ENCODE data around the gene RPL15. TPM values are rescaled to one million over a fixed set of nuclear protein-coding genes. Genes with fewer than 3 reads are reported as not detected.

The RPL15 gene
- polyA plus RNA-seq, 1 donor (not counting 4 experiments of a cell fraction or from before 2014, with no cell fraction given), result 3,052 TPM

DNA sequence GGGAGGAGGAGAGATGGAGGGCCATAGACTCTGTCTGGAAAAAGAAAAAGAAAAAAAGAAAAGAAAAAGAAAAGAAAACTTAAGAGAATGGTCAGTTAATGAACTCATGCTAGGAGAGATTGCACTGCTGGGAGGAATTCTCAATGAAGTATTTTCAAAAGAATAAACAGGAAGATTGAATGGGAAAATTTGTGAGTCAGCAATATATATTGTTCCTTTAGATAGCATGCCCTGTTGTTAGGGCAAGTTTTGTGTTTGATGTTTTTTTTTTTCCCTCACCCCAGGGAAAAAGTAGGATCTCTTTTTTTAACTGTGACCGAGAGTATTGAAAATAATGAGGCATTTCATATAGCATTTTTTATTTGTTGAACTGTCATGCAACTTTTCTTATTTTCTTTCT lies 20.4 kb downstream of the RPL15 start:
- Histone ChIP-seq H4K20me1 (ENCODE audit: control insufficient read depth, extremely low read depth, insufficient read depth, low read length) (no peaks in the 10 kb centered on the region), H2AFZ (ENCODE audit: control insufficient read depth, low read length) (no peak overlapping the region), H3K27ac (ENCODE audit: control insufficient read depth, insufficient read depth, low read length) (no peak overlapping the region), H3K4me1 (ENCODE audit: control insufficient read depth, extremely low read depth, insufficient read depth, low read length) (no peaks in the 10 kb centered on the region), H3K27me3 (ENCODE audit: control insufficient read depth, extremely low read depth, insufficient read depth, low read length) (no peaks in the 10 kb centered on the region), H3K9ac (ENCODE audit: control insufficient read depth, extremely low read depth, insufficient read depth, low read length) (no peak overlapping the region), H3K9me3 (ENCODE audit: control insufficient read depth, low read depth, low read length) (no peaks in the 10 kb centered on the region), H3K79me2 (ENCODE audit: control insufficient read depth, insufficient read depth, low read length) (no peaks in the 10 kb centered on the region), H3K36me3 (ENCODE audit: control insufficient read depth in 2 of 2, extremely low read depth in 1 of 2, insufficient read depth in 2 of 2, low read length in 2 of 2) (no peaks in the 10 kb centered on the region), H3K9me1 (ENCODE audit: control insufficient read depth, extremely low read depth, insufficient read depth, low read length) (no peaks in the 10 kb centered on the region), H3K4me3 (ENCODE audit: control insufficient read depth in 2 of 3, extremely low read depth in 1 of 3, insufficient read depth in 2 of 3, low read depth in 1 of 3, low read length in 3 of 3) (no peak overlapping the region), H3K4me2 (ENCODE audit: control insufficient read depth, extremely low read depth, insufficient read depth, low read depth, low read length) (no peak overlapping the region)
- TF ChIP-seq, protein P1, sequence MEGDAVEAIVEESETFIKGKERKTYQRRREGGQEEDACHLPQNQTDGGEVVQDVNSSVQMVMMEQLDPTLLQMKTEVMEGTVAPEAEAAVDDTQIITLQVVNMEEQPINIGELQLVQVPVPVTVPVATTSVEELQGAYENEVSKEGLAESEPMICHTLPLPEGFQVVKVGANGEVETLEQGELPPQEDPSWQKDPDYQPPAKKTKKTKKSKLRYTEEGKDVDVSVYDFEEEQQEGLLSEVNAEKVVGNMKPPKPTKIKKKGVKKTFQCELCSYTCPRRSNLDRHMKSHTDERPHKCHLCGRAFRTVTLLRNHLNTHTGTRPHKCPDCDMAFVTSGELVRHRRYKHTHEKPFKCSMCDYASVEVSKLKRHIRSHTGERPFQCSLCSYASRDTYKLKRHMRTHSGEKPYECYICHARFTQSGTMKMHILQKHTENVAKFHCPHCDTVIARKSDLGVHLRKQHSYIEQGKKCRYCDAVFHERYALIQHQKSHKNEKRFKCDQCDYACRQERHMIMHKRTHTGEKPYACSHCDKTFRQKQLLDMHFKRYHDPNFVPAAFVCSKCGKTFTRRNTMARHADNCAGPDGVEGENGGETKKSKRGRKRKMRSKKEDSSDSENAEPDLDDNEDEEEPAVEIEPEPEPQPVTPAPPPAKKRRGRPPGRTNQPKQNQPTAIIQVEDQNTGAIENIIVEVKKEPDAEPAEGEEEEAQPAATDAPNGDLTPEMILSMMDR (optimal IDR thresholded peaks at IDR 0.05 in 1 of 3, IDR thresholded peaks at IDR 0.05 in 1 of 3, conservative IDR thresholded peaks at IDR 0.05 in 1 of 3; ENCODE audit: extremely low read depth in 1 of 3, insufficient read depth in 2 of 3, low read length in 3 of 3), result no peak
- TF ChIP-seq EZH2 (IDR thresholded peaks at IDR 0.05; ENCODE audit: low read length), result no peak
- no peak for FAIRE-seq
- no peak for DNase-seq (ENCODE audit: low read depth, low spot score)
- dilution Hi-C loops (cut with MboI; ENCODE audit: extremely low pct_ligation_motif_present, low sequenced_read_pairs), result no loop called here

DNA sequence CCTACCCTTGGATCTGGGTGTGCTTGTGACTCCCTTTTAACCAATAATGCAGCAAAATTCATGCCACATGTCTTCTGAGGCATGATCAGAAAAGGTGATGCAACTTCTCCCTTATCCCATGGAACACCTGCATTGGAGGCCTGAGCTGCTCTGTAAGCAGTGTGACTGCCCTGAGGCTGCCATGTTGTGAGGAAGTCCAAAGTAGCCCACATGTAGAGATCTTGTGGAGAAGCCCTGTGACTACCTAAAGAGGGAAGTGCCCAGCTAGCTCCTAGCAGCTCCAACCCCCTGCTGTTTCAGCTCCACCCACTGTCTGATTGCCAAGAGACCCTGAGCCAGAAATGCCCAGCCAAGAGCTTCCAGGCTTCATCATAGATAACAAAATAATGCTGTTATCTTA lies 21.8 kb downstream of the RPL15 start:
- Histone ChIP-seq H3K27ac (ENCODE audit: control insufficient read depth, insufficient read depth, low read length) (no peak overlapping the region), H3K4me3 (ENCODE audit: control insufficient read depth in 2 of 3, extremely low read depth in 1 of 3, insufficient read depth in 2 of 3, low read depth in 1 of 3, low read length in 3 of 3) (no peak overlapping the region), H3K4me1 (ENCODE audit: control insufficient read depth, extremely low read depth, insufficient read depth, low read length) (no peaks in the 10 kb centered on the region), H3K9me1 (ENCODE audit: control insufficient read depth, extremely low read depth, insufficient read depth, low read length) (no peaks in the 10 kb centered on the region), H3K36me3 (ENCODE audit: control insufficient read depth in 2 of 2, extremely low read depth in 1 of 2, insufficient read depth in 2 of 2, low read length in 2 of 2) (no peaks in the 10 kb centered on the region), H3K9ac (ENCODE audit: control insufficient read depth, extremely low read depth, insufficient read depth, low read length) (no peak overlapping the region), H3K9me3 (ENCODE audit: control insufficient read depth, low read depth, low read length) (no peaks in the 10 kb centered on the region), H2AFZ (ENCODE audit: control insufficient read depth, low read length) (no peak overlapping the region), H3K79me2 (ENCODE audit: control insufficient read depth, insufficient read depth, low read length) (no peaks in the 10 kb centered on the region), H3K4me2 (ENCODE audit: control insufficient read depth, extremely low read depth, insufficient read depth, low read depth, low read length) (no peak overlapping the region), H4K20me1 (ENCODE audit: control insufficient read depth, extremely low read depth, insufficient read depth, low read length) (no peaks in the 10 kb centered on the region), H3K27me3 (ENCODE audit: control insufficient read depth, extremely low read depth, insufficient read depth, low read length) (no peaks in the 10 kb centered on the region)
- dilution Hi-C loops (cut with MboI; ENCODE audit: extremely low pct_ligation_motif_present, low sequenced_read_pairs), result no loop called here
- DNase-seq (ENCODE audit: low read depth, low spot score), result no peak
- no peak for FAIRE-seq
- no peak for TF ChIP-seq EZH2 (IDR thresholded peaks at IDR 0.05; ENCODE audit: low read length)
- TF ChIP-seq, protein P1 (optimal IDR thresholded peaks at IDR 0.05 in 1 of 3, IDR thresholded peaks at IDR 0.05 in 1 of 3, conservative IDR thresholded peaks at IDR 0.05 in 1 of 3; ENCODE audit: extremely low read depth in 1 of 3, insufficient read depth in 2 of 3, low read length in 3 of 3), result no peak
